Choroid plexus epithelial cell (primary cell): ENCODE data around the gene RNF151.
A peak's percentile ranks its signal among the peaks of the same experiment; 100 is the strongest.

Source experiments
- DNase-seq: peaks from one replicate; pipeline ENCODE4 v3.0.0-alpha.2; 2010; ENCODE audit warnings: low read depth
- H3K4me3 ChIP-seq: 2 replicates; pipeline ENCODE4 v1.5.1; 2011; ENCODE audit warnings: low read depth, mild to moderate bottlenecking, control low read depth, low read length, moderate library complexity
- CTCF ChIP-seq: conservative IDR thresholded peaks from 2 replicates; pipeline ENCODE4 v1.5.1; 2011; ENCODE audit warnings: low read depth, mild to moderate bottlenecking, control low read depth, inconsistent platforms, low read length, moderate library complexity

The RNF151 gene

DNA sequence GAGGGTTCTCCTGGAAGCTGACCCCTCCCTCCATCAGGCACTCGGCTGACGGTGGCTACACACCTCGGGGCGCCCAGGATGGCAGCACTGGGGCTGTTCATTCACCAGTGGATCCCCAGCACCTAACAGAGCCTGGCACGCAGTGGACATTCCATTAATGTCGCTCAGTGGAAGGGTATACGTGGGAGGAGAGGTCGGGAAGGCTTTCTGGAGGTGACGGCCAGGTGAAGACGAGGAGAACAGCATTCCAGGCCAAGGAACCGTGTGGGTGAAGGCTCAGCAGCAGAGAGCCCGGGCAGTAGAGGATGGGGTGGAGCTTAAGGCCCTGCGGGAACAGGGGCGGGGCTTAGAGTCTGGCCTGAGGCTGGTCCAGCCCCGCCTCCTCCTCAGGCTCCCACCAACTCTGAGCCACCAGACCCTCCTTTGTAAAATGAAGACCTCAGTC is 45.9 kb upstream of the RNF151 start:
- H3K4me3 ChIP-seq, result no peak overlapping the region
- TF ChIP-seq CTCF, result no peak
- DNase-seq, result peak; percentile 28

GRCh38 chr16:1922357-1922756 is 44.3 kb upstream of the RNF151 start:
- no peak for TF ChIP-seq CTCF
- no peak for DNase-seq
- no peak overlapping the region for H3K4me3 ChIP-seq

- no peak overlapping the region for H3K4me3 ChIP-seq
- peak; percentile 52 for TF ChIP-seq CTCF
- peak; percentile 26 for DNase-seq
Observed at GRCh38 chr16:1923299-1924034, 43.2 kb upstream of the RNF151 start.

- no peak overlapping the region for H3K4me3 ChIP-seq
- no peak for DNase-seq
- TF ChIP-seq CTCF, result no peak
Observed at GRCh38 chr16:1924095-1924494, 42.6 kb upstream of the RNF151 start.

GRCh38 chr16:1926271-1926670 is 40.4 kb upstream of the RNF151 start:
- no peak for DNase-seq
- no peak overlapping the region for H3K4me3 ChIP-seq
- TF ChIP-seq CTCF, result no peak

GRCh38 chr16:1929105-1929504 is 37.6 kb upstream of the RNF151 start:
- H3K4me3 ChIP-seq, result peak overlapping the region; percentile 67
- DNase-seq, result no peak
- TF ChIP-seq CTCF, result no peak
